CD4-positive, alpha-beta T cell treated with Interleukin-17A for 4 hours (primary cell): Measurements from ENCODE around the gene FCN2.

ENCODE experiments used
- DNase-seq: peaks from one replicate; pipeline ENCODE4 v3.0.0-alpha.2; 2020; ENCODE audit warnings: mixed read lengths

FCN2 gene

GRCh38 chr9:134889386-134890154 is 9.0 kb downstream of the FCN2 start:
- no peak for DNase-seq

GRCh38 chr9:134890155-134890495 is 9.5 kb downstream of the FCN2 start:
- no peak for DNase-seq

- no peak for DNase-seq
Measured at GRCh38 chr9:134891053-134891452, 10.4 kb downstream of the FCN2 start.

- DNase-seq: no peak
Measured at GRCh38 chr9:134891713-134892112, 11.1 kb downstream of the FCN2 start.

GRCh38 chr9:134892221-134892620 is 11.6 kb downstream of the FCN2 start:
- DNase-seq: no peak

- no peak for DNase-seq
Measured at GRCh38 chr9:134892820-134893420, 12.3 kb downstream of the FCN2 start.

DNA sequence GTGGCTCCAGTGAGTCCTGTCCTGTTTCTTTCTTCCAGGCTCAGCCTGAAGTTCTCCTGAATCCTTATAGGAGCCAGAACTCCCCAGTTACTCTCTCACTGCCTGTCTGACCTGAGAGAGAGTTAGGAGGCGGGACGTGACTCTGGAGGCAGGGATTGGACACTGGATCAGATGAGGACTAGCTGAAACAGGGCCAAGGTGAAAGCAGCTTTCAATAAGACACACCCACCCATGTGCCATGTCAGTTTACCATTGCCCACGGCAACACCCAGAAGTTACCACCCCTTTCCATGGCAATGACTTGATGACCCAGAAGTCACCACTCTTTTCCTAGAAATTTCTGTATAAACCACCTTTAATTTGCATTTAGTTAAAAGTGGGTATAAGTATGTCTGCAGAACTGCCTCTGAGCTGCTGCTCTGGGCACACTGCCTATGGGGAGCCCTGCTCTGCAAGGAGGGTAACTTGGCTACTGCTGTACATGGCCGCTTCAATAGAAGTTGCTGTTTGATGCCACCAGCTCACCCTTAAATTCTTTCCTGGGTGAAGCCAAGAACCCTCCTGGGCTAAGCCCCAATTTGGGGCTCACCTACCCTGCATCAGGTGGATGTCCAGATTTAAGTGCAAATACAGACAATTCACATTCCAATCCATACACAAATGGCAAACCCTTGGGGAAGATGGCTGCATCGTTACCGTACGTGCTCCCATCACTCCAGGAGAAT is 13.7 kb downstream of the FCN2 start:
- DNase-seq: no peak

- DNase-seq: no peak
Measured at GRCh38 chr9:134895097-134895496, 14.5 kb downstream of the FCN2 start.

- DNase-seq: no peak
Measured at GRCh38 chr9:134895567-134895907, 14.9 kb downstream of the FCN2 start.

DNA sequence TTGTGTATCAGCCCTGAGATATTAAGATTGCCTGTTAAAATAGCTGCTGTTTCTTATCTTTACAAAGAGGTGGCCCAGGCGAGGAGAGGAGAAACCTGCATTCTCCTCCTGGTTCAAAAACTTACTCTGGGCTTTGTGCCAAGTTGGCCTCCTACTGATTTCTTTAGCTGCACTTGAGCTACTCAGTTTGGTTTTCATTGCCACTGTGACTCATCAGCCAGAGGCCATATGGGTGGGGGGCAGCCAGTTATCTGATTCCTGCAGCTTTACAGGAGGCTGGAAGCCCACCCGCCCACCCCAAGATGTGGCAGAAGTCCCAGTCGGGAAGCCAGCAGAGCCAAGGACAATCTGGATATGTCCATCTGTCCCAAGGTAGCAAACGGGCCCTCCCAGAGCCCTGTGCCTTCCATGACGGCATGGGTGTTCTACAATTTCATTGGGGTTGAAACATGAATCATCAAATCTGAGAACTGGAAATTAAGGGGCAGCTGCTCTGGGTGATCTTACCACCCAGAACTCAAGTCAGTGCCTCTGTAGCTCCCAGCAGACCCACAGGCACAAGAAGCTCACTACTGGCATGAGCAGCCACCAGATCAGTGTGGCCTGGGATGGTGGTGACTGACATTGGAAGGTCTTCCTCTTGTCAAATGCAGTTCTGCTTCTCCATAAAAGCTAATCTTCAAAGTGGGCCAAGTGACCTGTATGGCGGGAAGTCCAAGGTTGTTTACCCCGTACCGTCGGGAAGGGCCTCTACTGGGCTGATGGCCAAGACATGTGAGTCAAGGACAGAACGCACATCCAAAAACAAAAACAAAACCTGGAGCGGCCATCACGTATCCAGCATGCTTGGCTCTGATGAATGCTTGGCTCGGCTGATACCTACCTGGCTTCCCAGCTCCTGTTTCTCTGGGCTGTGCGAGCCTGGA is 15.6 kb downstream of the FCN2 start:
- DNase-seq: no peak

- no peak for DNase-seq
Measured at GRCh38 chr9:134896834-134897583, 16.4 kb downstream of the FCN2 start.

GRCh38 chr9:134897584-134898170 is 17.1 kb downstream of the FCN2 start:
- DNase-seq: no peak

- DNase-seq: no peak
Measured at GRCh38 chr9:134898319-134898718, 17.7 kb downstream of the FCN2 start.

- no peak for DNase-seq
Measured at GRCh38 chr9:134899168-134899567, 18.6 kb downstream of the FCN2 start.

GRCh38 chr9:134899818-134900217 is 19.2 kb downstream of the FCN2 start:
- no peak for DNase-seq

DNA sequence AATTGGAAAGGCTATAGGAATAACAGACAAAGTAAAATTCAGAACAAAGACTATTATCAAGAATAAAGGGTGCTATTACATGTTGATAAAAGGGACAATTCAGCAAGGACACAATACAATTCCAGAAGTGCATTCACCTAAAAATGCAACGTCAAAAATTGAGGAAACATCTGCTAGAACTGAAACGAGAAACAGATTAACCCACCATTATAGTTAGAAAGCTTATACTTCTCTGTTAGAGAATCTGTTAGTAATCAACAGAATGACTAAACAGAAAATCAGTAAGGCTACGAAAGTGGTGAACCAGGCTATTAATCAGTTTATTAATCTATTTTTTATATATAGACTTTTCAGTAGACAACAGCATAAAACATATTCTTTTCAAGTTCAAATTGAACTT is 22.3 kb downstream of the FCN2 start:
- no peak for DNase-seq

DNA sequence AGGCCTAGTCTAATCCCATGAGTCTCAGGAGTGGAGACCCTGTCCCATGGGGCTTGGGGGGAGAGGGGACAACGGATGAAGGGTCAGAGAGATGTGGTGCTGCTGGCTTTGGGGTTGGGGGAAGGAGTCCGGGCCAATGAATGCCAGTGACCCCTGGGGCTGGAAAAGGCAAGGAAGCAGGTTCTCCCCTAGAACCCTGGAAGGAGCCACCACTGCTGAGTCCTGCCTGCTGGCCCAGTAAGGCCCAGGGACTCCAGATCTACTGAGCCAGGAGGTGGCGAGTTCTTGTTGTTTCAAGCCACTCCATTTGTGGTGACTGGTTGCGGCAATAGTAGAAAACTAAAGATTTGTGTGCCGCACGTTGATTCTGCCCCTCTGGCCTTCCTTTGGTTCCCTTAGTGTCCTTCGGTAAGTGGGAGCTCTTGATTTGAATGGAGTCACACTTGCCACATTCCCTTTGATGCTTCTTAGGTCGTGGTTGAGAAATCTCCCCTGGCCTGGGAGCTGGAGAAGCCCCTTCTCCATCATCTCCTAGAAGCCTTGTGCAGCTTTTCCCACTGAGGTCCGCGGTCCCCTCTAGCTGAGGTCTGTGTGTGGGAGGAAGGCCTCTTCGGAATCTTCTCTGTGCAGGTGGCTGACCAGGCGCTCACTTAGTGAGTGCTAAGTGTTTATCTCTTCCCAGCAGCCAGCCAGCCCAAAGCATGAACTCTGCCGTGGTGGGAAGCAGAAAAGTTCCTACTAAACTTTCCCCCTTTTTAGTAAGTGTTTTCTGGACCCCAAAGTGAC is 28.1 kb downstream of the FCN2 start:
- no peak for DNase-seq

DNA sequence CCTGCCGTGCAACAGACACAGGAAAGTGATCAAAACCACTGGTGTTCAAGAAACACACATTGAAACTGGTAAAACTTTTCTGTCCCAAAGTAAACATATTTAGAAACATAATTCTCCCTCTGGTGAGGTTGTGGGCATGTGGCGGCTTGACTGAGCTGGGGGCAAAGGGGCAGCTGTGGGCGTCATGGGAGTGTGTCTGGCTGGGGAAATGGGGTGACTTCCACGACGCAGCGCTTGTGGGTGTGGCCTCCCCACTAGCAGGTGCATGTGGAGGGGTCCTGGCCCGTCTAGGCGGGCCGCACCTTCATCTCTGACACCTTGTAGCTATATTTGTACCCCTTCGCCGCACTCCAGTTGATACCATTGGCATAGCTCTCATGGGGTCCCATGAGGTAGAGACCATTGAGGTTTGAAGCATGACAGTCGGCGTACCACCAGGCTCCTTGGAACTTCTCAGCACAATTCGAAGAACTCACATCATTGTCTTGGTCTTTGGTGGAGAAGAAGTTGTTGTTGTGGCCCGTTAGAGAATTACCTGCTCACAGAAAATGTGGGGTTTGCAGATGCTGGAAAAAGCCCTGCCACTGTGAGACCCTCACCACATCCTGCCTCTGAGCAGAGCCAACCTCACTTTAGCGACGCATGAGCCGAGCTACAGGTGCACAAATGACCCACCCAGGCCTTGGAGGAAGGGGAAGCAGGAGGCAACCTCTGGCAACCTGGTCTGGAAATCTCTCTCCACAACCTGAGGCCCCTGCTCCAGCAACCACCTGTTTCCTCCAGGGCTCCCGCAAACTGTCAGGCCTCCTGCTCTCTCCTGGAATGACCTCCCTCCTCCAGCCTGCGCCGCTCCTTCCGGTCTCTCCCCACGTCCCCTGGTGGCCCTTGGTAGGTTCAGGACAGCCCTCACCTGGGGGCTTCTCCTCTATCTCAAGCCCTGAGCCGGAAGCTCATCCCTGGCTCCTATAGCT is 29.2 kb downstream of the FCN2 start:
- DNase-seq: no peak

- no peak for DNase-seq
Measured at GRCh38 chr9:134912126-134912840, 31.7 kb downstream of the FCN2 start.
